Measurements from ENCODE around the gene DDR1.

The DDR1 gene

DNA sequence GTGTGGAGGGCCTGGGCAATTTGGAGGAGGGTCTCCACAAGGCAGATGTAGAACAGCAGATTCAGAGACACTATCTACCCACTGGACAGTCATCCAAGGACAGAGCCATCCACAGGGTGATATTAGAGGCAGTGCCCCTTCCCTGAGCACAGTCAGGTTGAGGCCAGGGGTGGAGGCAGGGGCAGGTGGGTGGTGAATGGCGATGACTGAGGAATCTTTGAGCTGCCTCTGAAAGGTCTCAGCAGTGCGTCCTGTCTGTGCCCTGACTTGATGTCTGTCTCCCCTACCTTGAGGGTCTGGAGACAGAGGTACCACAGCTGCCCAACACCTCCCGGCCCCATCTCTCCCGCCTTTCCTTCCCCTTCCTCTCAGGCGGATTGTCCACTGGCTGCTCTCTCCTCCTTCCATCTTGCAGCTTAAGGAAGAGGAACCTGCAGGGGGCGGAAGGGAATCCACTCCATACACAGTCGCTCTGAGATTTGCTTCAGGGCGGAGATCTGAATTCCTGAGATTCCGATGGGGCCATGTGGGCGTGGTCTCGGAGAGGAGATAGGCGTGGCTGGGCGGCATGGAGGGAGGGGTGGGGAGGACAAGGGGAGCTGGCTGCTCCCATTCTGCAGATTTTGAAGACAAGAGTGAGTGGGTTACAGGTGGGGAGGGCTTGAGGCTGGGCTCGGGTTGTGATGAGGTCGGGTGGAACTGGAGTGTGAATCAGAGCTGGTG is 58.2 kb downstream of the DDR1 start:
- no peak for DNase-seq

DNA sequence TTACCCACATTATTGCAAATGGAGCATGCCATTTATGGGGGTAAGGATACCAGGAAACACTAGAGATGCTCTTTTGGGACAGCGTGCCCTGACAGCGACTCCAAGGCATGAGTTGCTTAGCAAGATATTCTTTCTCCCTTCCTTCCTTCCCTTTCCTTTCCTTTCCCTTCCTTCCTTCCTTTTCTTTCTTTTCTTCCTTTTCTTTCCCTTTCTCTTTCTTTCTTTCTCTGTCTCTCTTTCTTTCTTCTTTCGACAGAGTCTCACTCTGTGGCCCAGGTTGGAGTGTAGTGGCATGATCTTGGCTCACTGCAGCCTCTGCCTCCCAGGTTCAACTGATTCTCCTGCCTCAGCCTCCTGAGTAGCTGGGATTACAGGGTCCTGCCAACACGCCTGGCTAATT is 59.7 kb downstream of the DDR1 start:
- DNase-seq: no peak

DNA sequence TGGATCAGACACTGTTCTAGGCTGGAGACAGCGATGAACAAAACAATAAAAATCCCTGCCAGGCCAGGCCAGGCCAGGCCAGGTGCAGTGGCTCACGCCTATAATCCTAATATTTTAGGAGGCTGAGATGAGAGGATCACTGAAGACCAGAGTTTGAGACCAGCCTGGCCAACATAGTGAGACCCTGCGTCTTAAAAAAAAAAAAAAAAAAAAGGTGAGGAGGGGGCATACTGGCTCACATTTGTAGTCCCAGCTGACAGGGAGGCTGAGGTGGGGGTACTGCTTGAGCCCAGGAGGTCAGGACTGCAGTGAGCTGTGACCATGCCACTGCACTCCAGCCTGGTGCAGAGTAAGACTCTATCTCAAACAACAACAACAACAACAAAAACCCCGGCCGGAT is 61.0 kb downstream of the DDR1 start:
- DNase-seq: no peak

DNA sequence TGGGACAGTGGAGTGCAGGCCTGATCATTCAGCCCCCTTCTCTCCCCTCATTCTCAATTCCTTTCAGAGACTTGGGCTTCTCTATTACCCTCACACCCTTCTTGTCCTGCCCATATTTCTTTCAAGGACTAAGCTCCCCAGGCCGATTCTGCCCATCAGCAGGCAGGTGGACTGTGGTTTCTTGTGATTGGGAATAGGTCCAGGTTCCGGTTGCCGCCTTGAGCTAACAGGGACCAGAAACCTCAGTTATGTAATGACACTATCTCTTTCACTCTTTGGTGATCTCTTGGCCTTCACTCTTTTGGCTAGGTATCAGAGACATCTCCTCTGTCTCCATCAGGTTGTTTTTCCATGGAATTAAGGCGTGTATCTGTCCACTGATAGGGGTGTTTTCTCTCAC is 62.9 kb downstream of the DDR1 start:
- DNase-seq: no peak

DNA sequence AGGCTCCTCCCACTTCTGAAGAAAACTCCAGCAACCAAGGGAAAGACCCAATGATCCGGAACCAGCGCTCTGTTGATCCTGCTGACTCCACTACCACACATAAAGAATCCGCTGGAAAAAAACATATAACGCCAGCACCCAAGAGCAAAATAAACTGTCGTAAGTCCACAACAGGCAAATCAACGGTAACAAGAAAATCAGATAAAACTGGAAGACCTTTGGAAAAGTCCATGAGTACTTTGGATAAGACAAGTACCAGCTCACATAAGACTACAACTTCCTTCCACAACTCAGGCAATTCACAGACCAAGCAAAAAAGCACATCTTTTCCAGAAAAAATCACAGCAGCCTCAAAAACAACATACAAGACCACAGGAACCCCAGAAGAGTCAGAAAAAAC is 64.5 kb downstream of the DDR1 start:
- no peak for DNase-seq
